Activated CD8-positive, alpha-beta T cell treated with anti-CD3 and anti-CD28 coated beads for 36 hours (primary cell): Measurements from ENCODE around the gene PLD1. TPM values are rescaled to one million over a fixed set of nuclear protein-coding genes. Genes with fewer than 3 reads are reported as not detected.

ENCODE experiments used
- ATAC-seq: fragments of 200-7000 bp; cut with Tn5 transposase; one replicate; pipeline ENCODE4 v1.10.0; 2021; ENCODE audit warnings: mild to moderate bottlenecking, moderate library complexity
- CTCF ChIA-PET: fragments of 350-600 bp; sonication (Branson Sonifier 250); formaldehyde crosslinking; loops from one replicate; lab custom pipeline; 2021; ENCODE audit warnings: antibody characterized with exemption; lab: Charles Lee
- POLR2A ChIA-PET: fragments of 350-600 bp; sonication (Branson Sonifier 250); formaldehyde crosslinking; loops from one replicate; lab custom pipeline; 2021; ENCODE audit warnings: antibody characterized with exemption; lab: Charles Lee
- DNase-seq: peaks from one replicate; pipeline ENCODE4 v3.0.0-alpha.2; 2020
- H3K27ac Mint-ChIP-seq: one replicate; pipeline ENCODE4 v1.8.0; 2021; ENCODE audit warnings: mild to moderate bottlenecking, mixed read lengths
- H3K27me3 Mint-ChIP-seq: one replicate; pipeline ENCODE4 v1.8.0; 2021; ENCODE audit warnings: mixed read lengths
- H3K36me3 Mint-ChIP-seq: one replicate; pipeline ENCODE4 v1.8.0; 2021; ENCODE audit warnings: low read depth, mixed read lengths
- H3K4me1 Mint-ChIP-seq: one replicate; pipeline ENCODE4 v1.8.0; 2021; ENCODE audit warnings: low read depth, mixed read lengths
- H3K4me3 Mint-ChIP-seq: one replicate; pipeline ENCODE4 v1.8.0; 2021; ENCODE audit warnings: mild to moderate bottlenecking, moderate library complexity, mixed read lengths
- H3K9me3 Mint-ChIP-seq: one replicate; pipeline ENCODE4 v1.8.0; 2021; ENCODE audit warnings: mixed read lengths
- CTCF ChIP-seq: fragments of 200-600 bp; IDR thresholded peaks from one replicate; pipeline ENCODE4 v1.8.0; 2022; ENCODE audit warnings: antibody characterized with exemption, mild to moderate bottlenecking
- intact Hi-C: fragments of 100-400 bp; cut with micrococcal nuclease; formaldehyde crosslinking; loops from one replicate; pipeline ENCODE4 v1.10.0; 2022
- total RNA-seq, 2 experiments: library from RNA; stranded (reverse); gene quantifications; one replicate each; pipeline ENCODE4 v1.2.3, GENCODE V29; 2021

The PLD1 gene
- total RNA-seq, 2 experiments from 2014 or later, result 0.86 to 1.2 TPM

- TF ChIP-seq CTCF, result no peak
- DNase-seq, result no peak
- no peaks in the 10 kb centered on the region for H3K9me3 Mint-ChIP-seq
- no peak for ATAC-seq
- no peaks in the 10 kb centered on the region for H3K4me1 Mint-ChIP-seq
- H3K4me3 Mint-ChIP-seq, result no peak overlapping the region
- CTCF ChIA-PET, result interaction anchor here (1.5 kb wide), 1 partner anchor 106 kb away, joined by 4 read pairs; no protein-coding TSS in a partner anchor
- POLR2A ChIA-PET, result no interaction called here
- H3K36me3 Mint-ChIP-seq, result no peaks in the 10 kb centered on the region
- H3K27ac Mint-ChIP-seq, result no peak overlapping the region
- intact Hi-C loops, result no loop called here
- peaks cover 5% of the 10 kb centered on the region for H3K27me3 Mint-ChIP-seq
These were observed 143.8 kb downstream of the PLD1 start for GRCh38 chr3:171666516-171666915.

GRCh38 chr3:171663805-171664204 lies 146.5 kb downstream of the PLD1 start:
- H3K4me1 Mint-ChIP-seq, result no peaks in the 10 kb centered on the region
- H3K27ac Mint-ChIP-seq, result no peak overlapping the region
- DNase-seq (no peak), ATAC-seq (no peak)
- H3K9me3 Mint-ChIP-seq, result no peaks in the 10 kb centered on the region
- H3K36me3 Mint-ChIP-seq, result no peaks in the 10 kb centered on the region
- H3K4me3 Mint-ChIP-seq, result no peak overlapping the region
- intact Hi-C loops, result no loop called here
- no peak for TF ChIP-seq CTCF
- ChIA-PET POLR2A (no interaction called here), CTCF (interaction anchor here (1.6 kb wide), 1 partner anchor 109 kb away, joined by 4 read pairs; no protein-coding TSS in a partner anchor)
- peaks cover 7% of the 10 kb centered on the region for H3K27me3 Mint-ChIP-seq

GRCh38 chr3:171661484-171661883 lies 148.8 kb downstream of the PLD1 start:
- ChIA-PET CTCF (no interaction called here), POLR2A (no interaction called here)
- H3K27ac Mint-ChIP-seq, result no peak overlapping the region

GRCh38 chr3:171660188-171660587 lies 150.1 kb downstream of the PLD1 start:
- ATAC-seq, result no peak
- Mint-ChIP-seq H3K4me3 (no peak overlapping the region), H3K4me1 (no peaks in the 10 kb centered on the region), H3K27me3 (peaks cover 7% of the 10 kb centered on the region), H3K9me3 (no peaks in the 10 kb centered on the region), H3K27ac (no peak overlapping the region), H3K36me3 (no peaks in the 10 kb centered on the region)
- TF ChIP-seq CTCF, result no peak
- ChIA-PET CTCF (interaction anchor here (0.8 kb wide), 2 partner anchors 681 to 1007 kb away, joined by 3 read pairs; no protein-coding TSS in a partner anchor), POLR2A (no interaction called here)
- intact Hi-C loops, result no loop called here
- no peak for DNase-seq

More at GRCh38 chr3:171661484-171661883, 148.8 kb downstream of the PLD1 start:
- H3K4me3 Mint-ChIP-seq, result no peak overlapping the region
- H3K36me3 Mint-ChIP-seq, result no peaks in the 10 kb centered on the region
- H3K9me3 Mint-ChIP-seq, result no peaks in the 10 kb centered on the region
- H3K27me3 Mint-ChIP-seq, result peaks cover 7% of the 10 kb centered on the region
- no peak for TF ChIP-seq CTCF
- DNase-seq (no peak), ATAC-seq (no peak)
- intact Hi-C loops, result no loop called here
- no peaks in the 10 kb centered on the region for H3K4me1 Mint-ChIP-seq

GRCh38 chr3:171658841-171659240 lies 151.4 kb downstream of the PLD1 start:
- Mint-ChIP-seq H3K4me1 (no peaks in the 10 kb centered on the region), H3K4me3 (no peak overlapping the region), H3K27me3 (peaks cover 3% of the 10 kb centered on the region), H3K27ac (no peak overlapping the region), H3K36me3 (no peaks in the 10 kb centered on the region), H3K9me3 (no peaks in the 10 kb centered on the region)
- ATAC-seq (no peak), DNase-seq (no peak)
- intact Hi-C loops, result no loop called here
- no peak for TF ChIP-seq CTCF
- ChIA-PET CTCF (no interaction called here), POLR2A (no interaction called here)
